HG02763 (cell line): ENCODE results near the gene CLEC2D.
"Not testable (repeated sequence)": the region's sequence is repeated elsewhere in the genome, so short reads cannot be mapped to it uniquely, and the experiment has no call there.

ENCODE experiments used
- ATAC-seq: cut with Tn5 transposase; IDR thresholded peaks from one replicate; pipeline ENCODE4 v1.9.1; 2021; ENCODE audit warnings: mild to moderate bottlenecking, moderate library complexity; ENCODE audit not compliant: unreplicated experiment

CLEC2D gene

DNA sequence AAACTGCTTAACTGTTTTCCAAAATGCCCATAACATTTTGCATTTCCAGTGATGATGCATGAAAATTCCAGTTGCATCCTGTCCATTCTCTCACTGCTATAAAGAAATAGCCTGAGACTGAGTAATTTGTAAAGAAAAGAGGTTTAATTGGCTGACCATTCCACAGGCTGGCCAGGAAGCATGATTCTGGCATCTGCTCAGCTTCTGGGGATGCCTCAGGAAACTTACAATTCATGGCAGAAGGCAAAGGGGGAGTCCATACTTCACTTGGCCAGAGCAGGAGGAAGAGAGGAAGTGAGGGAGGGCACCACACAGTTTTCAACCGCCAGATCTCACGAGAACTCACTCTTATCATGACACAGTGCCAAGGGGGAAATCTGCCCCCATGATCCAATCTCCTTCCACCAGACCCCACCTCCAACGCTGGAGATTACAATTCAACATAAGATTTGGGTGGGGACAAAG is 18.2 kb upstream of the CLEC2D start:
- no peak for ATAC-seq

DNA sequence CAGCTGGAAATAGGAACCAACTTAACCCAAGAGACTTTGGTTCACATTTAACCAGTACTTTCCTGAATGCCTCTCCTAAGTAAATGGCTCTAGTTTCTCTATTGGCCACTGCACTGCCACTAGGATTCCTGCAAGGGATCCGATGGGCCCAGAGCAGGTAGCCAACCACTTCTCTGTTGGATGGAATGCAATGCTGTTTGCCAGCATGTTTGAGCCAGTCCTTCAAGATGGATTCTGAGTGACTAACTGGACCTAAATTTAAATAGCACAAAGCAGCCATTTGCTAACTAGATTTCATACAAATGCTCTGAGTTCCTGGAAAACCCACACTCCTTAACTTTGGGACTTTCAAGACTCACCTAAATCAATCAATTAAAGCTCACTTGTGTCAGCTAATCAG is 9.5 kb upstream of the CLEC2D start:
- no peak for ATAC-seq

DNA sequence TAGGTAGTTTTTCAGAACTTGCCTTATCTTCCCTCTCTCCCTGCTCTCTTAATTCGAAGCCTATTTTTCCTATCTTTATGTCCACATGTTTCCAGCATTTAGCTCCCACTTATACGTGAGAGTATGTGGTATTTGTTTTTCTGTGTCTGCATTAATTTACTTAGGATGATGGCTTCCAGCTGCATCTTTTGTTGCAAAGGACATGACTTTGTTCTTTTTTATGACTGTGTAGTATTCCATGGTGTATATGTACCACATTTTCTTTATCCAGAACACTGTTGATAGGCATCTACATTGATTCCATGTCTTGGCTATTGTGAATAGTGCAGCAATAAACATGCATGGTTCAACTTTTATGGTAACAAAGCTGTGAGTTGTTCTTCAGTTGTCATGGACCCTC is 7.8 kb upstream of the CLEC2D start:
- no peak for ATAC-seq

DNA sequence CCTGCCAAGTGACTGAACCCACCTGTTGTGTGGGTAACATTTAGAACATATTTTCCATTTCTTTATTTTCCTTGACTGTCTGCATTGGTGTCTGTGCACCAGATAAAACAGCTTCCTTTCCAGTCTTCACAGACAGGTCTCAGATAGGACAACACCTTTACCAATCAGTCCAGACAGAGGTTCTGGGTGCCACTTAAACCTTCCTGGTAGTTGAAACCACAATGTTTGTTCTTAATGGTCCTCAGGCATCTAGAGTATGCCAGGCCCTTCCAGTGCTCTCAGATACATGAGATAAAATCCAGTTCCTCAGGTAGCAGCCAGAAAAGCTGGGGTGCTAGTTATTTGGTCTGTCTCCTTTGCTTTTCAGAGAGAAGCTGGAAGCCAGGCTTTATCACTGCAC is 7.0 kb upstream of the CLEC2D start:
- no peak for ATAC-seq

DNA sequence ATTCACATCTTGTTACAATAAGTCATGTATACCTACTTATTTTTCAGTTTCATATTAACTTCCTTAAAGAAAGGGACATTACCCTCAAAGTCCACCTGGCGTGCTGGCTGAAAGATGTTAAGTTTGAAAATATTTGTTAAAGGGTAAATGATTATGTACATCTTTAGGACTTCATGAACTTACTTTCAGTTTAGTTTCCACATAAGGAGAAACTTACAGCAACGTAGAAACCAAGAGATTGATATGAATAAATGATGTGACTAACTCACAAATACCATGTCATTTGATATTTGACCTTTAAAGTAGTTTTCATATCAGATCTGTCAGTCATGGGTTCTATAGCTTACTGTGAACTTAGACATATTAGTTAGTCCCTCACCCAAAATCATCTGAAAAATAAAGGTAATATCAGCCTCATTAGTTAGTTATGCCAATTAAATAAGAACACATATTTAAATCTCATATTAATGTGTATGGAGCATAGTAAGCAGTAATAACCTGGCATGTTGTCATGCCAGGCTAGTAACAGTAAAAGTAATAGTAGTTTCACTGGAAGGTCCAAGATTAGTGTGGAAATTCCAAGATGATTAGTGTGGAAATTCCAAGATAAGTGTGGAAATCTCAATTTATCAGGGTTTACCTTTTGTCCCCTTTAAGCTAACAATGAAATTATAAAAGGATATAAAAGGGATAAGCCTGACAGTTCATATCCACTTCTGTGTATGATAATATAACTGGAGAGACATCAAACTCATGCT is 1.9 kb upstream of the CLEC2D start:
- peak; percentile 42 for ATAC-seq

DNA sequence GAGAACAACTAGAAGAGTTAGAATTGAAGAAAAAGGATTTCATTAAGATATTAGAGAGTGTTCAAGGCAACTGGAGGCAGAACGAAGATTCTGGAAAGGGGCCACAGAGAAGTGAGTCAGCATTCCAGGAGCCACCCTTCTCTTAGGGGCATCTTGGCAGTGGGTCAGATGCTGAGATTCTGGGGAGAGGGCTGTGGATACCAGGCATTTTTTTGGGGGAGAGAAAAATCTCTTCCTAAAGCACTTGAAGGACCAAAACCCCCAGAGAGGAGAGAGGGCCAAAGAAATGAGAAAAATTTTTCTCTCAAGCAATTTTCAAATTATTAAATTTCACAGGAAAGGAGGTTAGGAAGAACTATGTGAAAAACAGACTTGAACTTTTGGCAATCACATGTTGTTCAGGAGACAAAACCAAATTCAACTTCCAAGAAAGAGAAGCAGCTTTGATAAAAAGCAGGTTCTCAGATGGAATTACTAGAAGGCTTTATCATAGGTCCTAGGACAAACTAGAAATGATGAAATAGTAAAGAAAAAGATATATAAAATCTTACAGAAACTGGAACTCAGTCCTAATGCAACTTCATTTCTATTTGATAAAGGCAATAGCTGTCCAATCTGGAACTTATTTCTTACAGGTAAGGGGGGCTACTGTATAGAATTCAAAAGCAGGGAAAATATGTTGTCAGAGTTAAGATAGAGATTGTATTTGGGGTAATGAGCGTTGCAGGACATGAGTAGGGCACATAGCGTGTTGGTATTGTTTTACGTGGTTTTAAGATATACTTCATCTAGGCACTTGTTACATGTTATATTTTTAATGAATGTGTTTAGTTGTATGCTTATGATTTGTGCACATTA is 1.1 kb upstream of the CLEC2D start:
- ATAC-seq = no peak

DNA sequence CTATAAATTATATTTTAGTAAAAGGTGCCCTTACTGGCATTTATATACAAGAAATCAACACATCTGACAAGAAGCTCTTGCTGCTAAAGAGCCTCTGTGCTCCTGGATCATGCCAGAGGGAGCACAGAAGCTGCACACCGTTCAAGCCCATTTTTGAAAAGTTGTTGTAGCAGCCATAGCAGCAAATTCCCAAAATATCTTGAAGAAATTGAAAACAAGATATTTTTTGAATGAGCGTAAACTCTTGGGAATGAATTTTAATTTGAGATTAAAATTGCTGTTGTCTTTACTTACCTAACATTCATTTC is 540 bp upstream of the CLEC2D start:
- ATAC-seq = no peak

DNA sequence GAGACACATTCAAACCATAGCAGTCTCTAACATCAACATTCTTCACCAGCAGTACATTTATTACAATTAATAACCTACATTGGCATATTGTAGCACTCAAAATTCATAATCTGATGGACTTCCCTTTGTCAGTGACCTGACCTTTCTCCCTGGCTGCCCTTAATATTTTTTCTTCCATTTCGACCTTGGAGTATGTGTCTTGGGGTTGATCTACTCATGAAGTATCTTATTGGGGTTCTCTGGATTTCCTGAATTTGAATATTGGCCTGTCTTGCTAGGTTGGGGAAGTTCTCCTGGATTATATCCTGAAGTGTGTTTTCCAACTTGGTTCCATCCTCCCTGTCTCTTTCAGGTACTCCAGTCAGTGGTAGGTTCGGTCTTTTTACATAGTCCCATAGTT is 2.8 kb downstream of the CLEC2D start:
- ATAC-seq = not testable (repeated sequence)

DNA sequence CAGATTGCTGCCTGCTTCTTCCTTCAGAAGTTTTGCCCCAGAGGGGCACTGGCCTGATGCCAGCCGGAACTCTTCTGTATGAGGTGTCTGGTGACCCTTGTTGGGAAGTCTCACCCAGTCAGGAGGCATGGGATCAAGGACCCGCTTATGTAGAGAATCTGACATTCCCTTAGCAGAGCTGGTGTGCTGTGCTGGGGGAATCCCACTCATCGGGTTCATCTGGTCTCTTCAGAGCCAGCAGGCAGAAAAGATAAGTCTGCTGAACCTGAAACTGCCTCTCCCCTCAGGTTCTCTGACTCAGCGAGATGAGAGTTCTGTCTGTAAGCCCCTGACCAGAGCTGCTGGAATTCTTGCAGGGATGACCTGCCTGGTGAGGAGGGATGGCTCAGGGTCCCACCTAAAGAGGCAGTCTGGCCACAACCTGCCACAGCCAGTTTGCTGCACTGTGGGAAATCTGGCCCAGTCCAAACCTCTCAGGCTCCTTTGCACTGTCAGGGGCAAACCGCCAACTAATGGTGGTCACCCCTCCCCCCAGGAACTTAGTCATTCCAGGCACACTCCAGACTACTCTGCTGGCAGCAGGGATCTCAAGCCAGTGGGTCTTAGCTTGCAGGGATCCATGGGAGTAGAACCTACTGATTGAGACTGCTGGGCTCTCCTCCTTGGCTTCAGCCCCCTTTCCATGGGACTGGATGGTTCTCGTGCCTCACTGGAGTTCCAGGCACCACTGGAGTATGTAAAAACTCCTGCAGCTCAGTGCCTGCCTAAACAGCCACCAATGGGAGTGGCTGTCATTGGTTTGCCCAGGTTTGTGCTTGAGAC is 4.1 kb downstream of the CLEC2D start:
- ATAC-seq = peak; percentile 28

DNA sequence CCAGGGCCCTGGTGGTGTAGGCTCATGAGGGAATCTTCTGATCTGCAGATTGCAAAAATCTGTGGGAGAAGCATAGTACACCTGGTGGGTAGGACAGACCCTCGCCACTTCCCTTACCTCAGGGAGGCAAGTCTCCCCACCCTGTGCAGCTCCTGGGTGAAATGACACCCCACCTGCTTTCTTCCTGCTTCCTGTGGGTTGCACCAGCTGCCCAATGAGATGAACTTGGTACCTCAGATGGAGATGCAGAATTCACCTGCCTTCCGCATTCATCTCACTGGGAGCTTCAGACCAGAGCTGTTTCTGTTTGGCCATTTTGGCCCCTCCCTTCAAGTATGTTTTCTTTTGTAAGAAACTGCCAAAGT is 4.7 kb downstream of the CLEC2D start:
- peak; percentile 11 for ATAC-seq

DNA sequence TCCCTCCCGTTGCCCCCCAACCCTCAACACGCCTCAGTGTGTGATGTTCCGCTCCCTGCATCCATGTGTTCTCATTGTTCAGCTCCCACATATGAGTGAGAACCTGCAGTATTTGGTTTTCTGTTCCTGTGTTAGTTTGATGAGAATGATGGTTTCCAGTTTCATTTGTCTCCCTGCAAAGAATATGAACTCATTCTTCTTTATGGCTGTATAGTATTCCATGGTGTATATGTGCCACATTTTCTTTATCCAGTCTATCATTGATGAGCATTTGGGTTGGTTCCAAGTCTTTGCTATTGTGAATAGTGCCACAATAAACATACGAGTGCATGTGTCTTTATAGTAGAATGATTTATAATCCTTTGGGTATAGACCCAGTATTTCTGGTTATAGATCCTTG is 13.0 kb downstream of the CLEC2D start:
- not testable (repeated sequence) for ATAC-seq

DNA sequence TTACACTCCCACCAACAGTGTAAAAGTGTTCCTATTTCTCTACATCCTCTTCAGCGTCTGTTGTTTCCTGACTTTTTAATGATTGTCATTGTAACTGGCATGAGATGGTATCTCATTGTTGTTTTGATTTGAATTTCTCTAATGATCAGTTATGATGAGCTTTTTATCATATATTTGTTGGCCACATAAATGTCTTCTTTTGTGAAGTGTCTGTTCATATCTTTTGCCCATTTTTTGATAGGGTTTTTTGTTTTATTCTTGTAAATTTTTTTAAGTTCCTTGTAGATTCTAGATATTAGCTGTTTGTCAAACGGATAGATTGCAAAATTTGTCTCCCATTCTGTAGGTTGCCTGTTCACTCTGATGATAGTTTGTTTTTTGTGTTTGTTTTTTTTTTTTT is 13.4 kb downstream of the CLEC2D start:
- ATAC-seq = not testable (repeated sequence)

DNA sequence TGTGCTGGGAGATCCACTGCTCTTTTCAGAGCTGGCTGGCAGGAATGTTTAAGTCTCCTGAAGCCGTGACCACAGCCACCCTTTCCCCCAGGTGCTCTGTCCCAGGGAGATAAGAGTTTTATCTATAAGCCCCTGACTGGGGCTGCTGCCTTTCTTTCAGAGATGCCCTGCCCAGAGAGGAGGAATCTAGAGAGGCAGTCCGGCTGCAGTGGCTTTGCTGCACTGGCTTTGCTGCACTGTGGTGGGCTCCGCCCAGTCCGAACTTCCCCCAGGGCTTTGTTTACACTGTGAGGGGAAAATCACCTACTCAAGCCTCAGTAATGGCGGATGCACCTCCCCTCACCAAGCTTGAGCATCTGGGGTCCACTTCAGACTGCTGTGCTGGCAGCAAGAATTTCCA is 15.9 kb downstream of the CLEC2D start:
- ATAC-seq = not testable (repeated sequence)

DNA sequence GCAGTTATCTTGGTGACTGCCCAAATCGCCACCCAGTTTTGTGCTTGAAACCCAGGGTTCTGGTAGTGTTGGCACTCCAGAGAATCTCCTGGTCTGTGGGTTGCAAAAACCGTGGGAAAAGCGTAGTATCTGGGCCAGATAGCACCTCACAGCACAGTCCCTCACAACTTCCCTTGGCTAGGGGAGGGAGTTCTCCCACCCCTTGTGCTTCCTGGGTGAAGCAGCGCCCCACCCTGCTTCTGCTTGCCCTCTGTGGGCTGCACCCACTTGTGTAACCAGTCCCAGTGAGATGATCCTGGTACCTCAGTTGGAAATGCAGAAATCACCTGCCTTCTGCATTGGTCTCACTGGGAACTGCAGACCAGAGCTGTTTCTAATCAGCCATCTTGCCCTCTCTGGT is 16.4 kb downstream of the CLEC2D start:
- no peak for ATAC-seq

DNA sequence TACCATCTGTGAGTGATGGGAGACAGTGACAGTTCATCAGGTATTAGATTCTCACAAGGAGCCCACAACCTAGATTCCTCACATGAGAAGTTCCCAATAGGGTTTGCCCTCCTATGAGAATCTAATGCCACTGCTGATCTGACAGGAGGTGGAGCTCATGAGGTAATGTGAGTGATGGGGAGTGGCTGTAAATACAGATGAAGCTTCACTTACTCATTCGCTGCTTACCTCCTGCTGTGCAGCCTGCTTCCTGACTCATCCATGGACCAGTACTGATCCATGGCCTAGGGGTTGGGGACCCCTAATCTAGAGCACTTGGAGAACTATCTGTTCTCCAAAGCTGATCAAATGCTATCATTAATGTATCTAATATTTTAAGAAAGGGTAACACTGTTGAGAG is 17.7 kb downstream of the CLEC2D start:
- no peak for ATAC-seq

DNA sequence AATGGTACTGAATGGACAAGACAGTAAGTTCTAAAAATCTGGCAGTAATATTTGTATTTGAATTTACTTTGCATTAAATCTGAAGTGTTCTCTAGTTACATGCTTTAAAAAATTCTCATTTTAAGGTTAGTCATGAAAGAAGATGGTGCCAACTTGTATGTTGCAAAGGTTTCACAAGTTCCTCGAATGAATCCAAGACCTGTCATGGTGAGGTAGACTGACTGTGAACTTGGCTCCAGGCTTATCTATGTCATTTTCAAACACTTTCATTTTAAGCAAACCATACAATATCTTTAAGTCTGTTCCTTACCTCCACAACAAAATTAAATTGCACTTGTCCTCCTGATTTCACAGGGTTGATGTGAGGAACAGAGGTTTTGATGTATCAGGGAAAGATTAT is 23.4 kb downstream of the CLEC2D start:
- no peak for ATAC-seq

DNA sequence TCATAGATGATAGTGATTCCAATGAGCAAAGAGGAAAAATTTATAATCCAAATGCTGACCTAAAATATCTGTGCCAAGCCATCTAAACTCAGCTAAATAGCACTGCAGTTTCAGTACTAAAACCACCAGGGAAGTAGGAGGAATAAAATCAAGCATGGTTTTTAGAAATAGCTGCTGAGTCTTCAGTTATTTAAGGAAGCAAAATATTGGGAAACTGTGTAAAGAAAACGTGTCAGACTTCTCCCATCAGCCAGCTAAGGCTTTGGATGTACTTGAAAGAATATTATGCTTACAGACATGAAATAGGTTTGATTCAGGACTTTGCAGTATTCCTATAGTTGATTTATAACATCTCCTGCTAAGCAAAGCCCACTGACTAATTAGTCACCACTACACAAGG is 24.7 kb downstream of the CLEC2D start:
- ATAC-seq = no peak

DNA sequence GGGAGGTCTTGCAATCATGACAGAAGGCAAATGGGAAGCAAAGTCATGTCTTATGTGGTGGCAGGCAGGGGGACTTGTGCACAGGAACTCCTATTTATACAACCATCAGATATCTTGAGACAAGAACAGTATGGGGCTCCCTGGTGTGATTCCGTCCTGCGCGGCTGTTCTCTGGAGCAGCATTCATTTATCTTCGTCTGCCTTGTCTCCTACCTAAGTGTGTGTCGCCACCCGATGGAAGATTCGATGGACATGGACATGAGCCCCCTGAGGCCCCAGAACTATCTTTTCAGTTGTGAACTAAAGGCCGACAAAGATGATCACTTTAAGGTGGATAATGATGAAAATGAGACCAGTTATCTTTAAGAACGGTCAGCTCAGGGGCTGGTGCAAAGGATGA is 25.6 kb downstream of the CLEC2D start:
- ATAC-seq = not testable (repeated sequence)

DNA sequence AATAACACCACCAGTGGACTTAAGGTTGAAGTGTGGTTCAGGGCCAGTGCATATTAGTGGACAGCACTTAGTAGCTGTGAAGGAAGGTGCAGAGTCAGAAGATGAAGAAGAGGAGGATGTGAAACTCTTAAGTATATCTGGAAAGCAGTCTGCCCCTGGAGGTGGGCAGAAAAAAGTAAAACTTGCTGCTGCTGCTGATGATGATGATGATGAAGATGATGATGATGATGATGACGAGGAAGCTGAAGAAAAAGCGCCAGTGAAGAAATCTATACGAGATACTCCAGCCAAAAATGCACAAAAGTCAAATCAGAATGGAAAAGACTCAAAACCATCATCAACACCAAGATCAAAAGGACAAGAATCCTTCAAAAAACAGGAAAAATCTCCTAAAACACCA is 26.1 kb downstream of the CLEC2D start:
- ATAC-seq = not testable (repeated sequence)

DNA sequence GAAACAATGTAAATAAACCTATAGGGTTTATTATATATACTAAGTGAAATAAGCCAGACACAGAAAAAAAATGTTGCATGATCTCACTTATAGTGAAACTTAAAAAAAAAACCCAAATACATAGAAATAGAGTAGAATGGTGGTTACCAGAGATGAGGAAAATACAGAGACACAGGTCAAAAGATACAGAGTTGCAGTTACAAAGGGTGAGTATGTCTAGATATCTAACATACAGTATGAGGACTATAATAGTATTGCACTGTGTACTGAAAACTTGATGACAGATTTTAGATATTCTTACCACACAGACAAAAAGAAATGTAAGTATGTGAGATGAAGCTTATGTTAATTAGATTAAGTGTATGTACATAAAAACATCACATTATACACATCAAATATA is 28.1 kb downstream of the CLEC2D start:
- ATAC-seq = no peak

DNA sequence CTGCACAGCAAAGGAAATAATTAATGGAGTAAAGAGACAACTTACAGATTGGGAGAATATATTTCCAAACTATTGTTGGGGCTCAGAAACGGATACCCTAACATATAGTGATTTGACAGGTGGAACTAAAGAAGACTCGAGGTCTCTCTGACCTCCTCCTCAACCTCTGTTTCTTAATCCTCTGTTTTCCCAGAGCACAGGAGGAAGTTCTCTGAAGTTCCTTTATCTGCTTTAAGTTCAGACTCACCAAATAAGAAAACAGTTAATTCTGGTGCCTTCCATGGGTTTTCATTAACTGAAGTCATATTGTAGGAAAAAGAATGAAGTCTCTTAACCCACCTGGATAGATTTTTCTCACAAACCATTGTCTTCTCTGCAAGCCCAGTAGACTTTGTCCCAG is 29.2 kb downstream of the CLEC2D start:
- ATAC-seq = no peak
